C4-2B (cell line): ENCODE measurements around the gene GALNT10.

ENCODE experiments used
- ZFX ChIP-seq: fragments of 450-650 bp; IDR thresholded peaks from 2 replicates; pipeline ENCODE4 v1.6.1; 2017
- TF ChIP-seq, protein P1 (sequence below): fragments of 450-650 bp; conservative IDR thresholded peaks from 2 replicates; pipeline ENCODE4 v1.5.1; 2017; ENCODE audit warnings: mild to moderate bottlenecking

DNA sequence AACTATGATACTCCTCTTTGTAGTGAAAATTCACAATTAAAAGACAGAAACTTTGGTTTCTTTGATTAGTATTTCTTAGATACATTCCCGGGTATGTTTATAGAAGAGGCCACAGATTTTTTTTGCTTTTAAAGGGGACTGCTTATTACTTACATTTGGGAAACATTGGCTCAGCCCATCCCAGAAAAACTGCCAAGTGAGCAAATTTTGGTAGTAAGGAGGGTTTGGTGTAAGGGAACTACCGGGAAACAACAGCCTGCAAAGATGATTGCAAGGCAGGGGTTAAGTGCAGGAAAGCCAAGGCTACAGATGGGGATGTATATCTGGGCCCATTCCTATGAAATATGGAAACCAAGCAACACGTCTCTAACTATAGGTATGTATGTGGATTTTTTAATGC is 166.4 kb downstream of the GALNT10 start:
- TF ChIP-seq, protein P1, sequence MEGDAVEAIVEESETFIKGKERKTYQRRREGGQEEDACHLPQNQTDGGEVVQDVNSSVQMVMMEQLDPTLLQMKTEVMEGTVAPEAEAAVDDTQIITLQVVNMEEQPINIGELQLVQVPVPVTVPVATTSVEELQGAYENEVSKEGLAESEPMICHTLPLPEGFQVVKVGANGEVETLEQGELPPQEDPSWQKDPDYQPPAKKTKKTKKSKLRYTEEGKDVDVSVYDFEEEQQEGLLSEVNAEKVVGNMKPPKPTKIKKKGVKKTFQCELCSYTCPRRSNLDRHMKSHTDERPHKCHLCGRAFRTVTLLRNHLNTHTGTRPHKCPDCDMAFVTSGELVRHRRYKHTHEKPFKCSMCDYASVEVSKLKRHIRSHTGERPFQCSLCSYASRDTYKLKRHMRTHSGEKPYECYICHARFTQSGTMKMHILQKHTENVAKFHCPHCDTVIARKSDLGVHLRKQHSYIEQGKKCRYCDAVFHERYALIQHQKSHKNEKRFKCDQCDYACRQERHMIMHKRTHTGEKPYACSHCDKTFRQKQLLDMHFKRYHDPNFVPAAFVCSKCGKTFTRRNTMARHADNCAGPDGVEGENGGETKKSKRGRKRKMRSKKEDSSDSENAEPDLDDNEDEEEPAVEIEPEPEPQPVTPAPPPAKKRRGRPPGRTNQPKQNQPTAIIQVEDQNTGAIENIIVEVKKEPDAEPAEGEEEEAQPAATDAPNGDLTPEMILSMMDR: no peak
- TF ChIP-seq ZFX: no peak
